SW480 (cell line): ENCODE measurements around the gene MYO5C.
"Not testable (repeated sequence)": the region's sequence is repeated elsewhere in the genome, so short reads cannot be mapped to it uniquely, and the experiment has no call there.

Source experiments
- DNase-seq: peaks from one replicate; pipeline ENCODE4 v3.0.0-alpha.2; 2016; ENCODE audit warnings: low spot score

Gene MYO5C

GRCh38 chr15:52165494-52166131, 130.0 kb downstream of the MYO5C start:
- not testable (repeated sequence) for DNase-seq

GRCh38 chr15:52164631-52165265, 130.9 kb downstream of the MYO5C start:
- peak; percentile 27 for DNase-seq

- no peak for DNase-seq
Measured at GRCh38 chr15:52163321-52164190, 132.0 kb downstream of the MYO5C start.

GRCh38 chr15:52162876-52163275, 132.7 kb downstream of the MYO5C start:
- no peak for DNase-seq

- DNase-seq: no peak
Measured at GRCh38 chr15:52162260-52162659, 133.3 kb downstream of the MYO5C start.

- no peak for DNase-seq
Measured at GRCh38 chr15:52161406-52161966, 134.1 kb downstream of the MYO5C start.

- DNase-seq: no peak
Measured at GRCh38 chr15:52159645-52160044, 136.0 kb downstream of the MYO5C start.

- no peak for DNase-seq
Measured at GRCh38 chr15:52158084-52158765, 137.4 kb downstream of the MYO5C start.

- DNase-seq: no peak
Measured at GRCh38 chr15:52155878-52156277, 139.7 kb downstream of the MYO5C start.

- DNase-seq: no peak
Measured at GRCh38 chr15:52154896-52155865, 140.4 kb downstream of the MYO5C start.

- DNase-seq: no peak
Measured at GRCh38 chr15:52153900-52154895, 141.4 kb downstream of the MYO5C start.

GRCh38 chr15:52151353-52151752, 144.3 kb downstream of the MYO5C start:
- DNase-seq: no peak

GRCh38 chr15:52150871-52151270, 144.7 kb downstream of the MYO5C start:
- no peak for DNase-seq

GRCh38 chr15:52150043-52150825, 145.4 kb downstream of the MYO5C start:
- DNase-seq: no peak

GRCh38 chr15:52148403-52148802, 147.2 kb downstream of the MYO5C start:
- no peak for DNase-seq

- no peak for DNase-seq
Measured at GRCh38 chr15:52146776-52147175, 148.8 kb downstream of the MYO5C start.

GRCh38 chr15:52146261-52146660, 149.3 kb downstream of the MYO5C start:
- no peak for DNase-seq

GRCh38 chr15:52144656-52145178, 150.9 kb downstream of the MYO5C start:
- no peak for DNase-seq
